K562 (cell line): ENCODE data around the gene MYCBP2. TPM values are rescaled to one million over a fixed set of nuclear protein-coding genes. Genes with fewer than 3 reads are reported as not detected.

Experiments used
- ATAC-seq: fragments of 200-7000 bp; cut with Tn5 transposase; 3 replicates; pipeline ENCODE4 v1.9.1; 2020; ENCODE audit warnings: moderate library complexity
- BruUV-seq: library from RNA; stranded (reverse); fragments of 400-500 nt; replicated peaks from 2 replicates; lab custom pipeline; 2021; lab: Mats Ljungman, UMichigan
- CTCF ChIA-PET: fragments of 300-600 bp; formaldehyde crosslinking; extraction: SDS; loops from one replicate; lab custom pipeline; 2021; ENCODE audit warnings: low intra/inter-chr PET ratio; lab: Yijun Ruan, JAX
- POLR2A ChIA-PET: fragments of 300-600, 350-650 bp; sonication (Branson Sonifier 250); formaldehyde crosslinking; extraction: SDS; loops from one replicate; lab custom pipeline; 2021; ENCODE audit warnings: antibody characterized with exemption, inconsistent platforms; lab: Yijun Ruan, JAX
- DNase-seq, 4 experiments: peaks; one replicate each; pipeline versions ENCODE4 v3.0.0 to v3.0.0-alpha.2; 2011 to 2018; ENCODE audit warnings: low spot score in 3 of 4, mixed read lengths in 3 of 4; ENCODE audit errors: extremely low read depth in 1 of 4
- FAIRE-seq: peaks from 2 replicates; lab custom pipeline; 2011; peaks lifted over from hg19 to GRCh38; lab: Jason Lieb, UNC
- H2AFZ ChIP-seq: 2 replicates; pipeline ENCODE4 v1.6.0; 2011; ENCODE audit warnings: low read depth, low read length, control low read depth, inconsistent platforms
- H3K27ac ChIP-seq: fragments of 200-600 bp; 3 replicates; pipeline ENCODE4 v1.8.0; 2011; ENCODE audit warnings: low read depth, mild to moderate bottlenecking, control low read depth, inconsistent platforms, low read length, moderate library complexity, mixed read lengths; ENCODE audit errors: extremely low read depth
- H3K27me3 ChIP-seq, 2 experiments: fragments of 300-600 bp in 1 of 2; 2 replicates in 1 of 2; 3 replicates in 1 of 2; pipeline versions ENCODE4 v1.6.0 to v1.8.0; 2011; ENCODE audit warnings: inconsistent platforms in 2 of 2, low read length in 2 of 2, mild to moderate bottlenecking in 1 of 2, mixed read lengths in 1 of 2, moderate library complexity in 1 of 2; ENCODE audit not compliant: control insufficient read depth in 2 of 2, insufficient read depth in 2 of 2
- H3K36me3 ChIP-seq: fragments of 300-600 bp; 3 replicates; pipeline ENCODE4 v1.8.0; 2011; ENCODE audit warnings: mild to moderate bottlenecking, low read length, inconsistent platforms; ENCODE audit not compliant: control insufficient read depth, insufficient read depth
- H3K4me1 ChIP-seq, 2 experiments: fragments of 200-600 bp in 1 of 2; replicated peaks in 1 of 2; 2 replicates in 1 of 2; 3 replicates in 1 of 2; pipeline versions ENCODE4 v1.5.1 to v1.8.0; 2011; ENCODE audit warnings: inconsistent platforms in 2 of 2, low read length in 2 of 2, mild to moderate bottlenecking in 1 of 2, mixed read lengths in 1 of 2, moderate library complexity in 1 of 2; ENCODE audit not compliant: control insufficient read depth in 2 of 2, insufficient read depth in 2 of 2
- H3K4me2 ChIP-seq: 2 replicates; pipeline ENCODE4 v1.6.1; 2011; ENCODE audit warnings: low read length, control low read depth, inconsistent platforms, mixed read lengths; ENCODE audit not compliant: insufficient read depth
- H3K4me3 ChIP-seq: fragments of 200-600 bp; sonication (generic), shearing (Covaris generic); 2 replicates; pipeline ENCODE4 v1.5.1; 2016; ENCODE audit warnings: control low read depth, inconsistent platforms
- H3K79me2 ChIP-seq: fragments of 200-600 bp; 3 replicates; pipeline ENCODE4 v1.8.0; 2011; ENCODE audit warnings: low read length, inconsistent platforms; ENCODE audit not compliant: control insufficient read depth, insufficient read depth
- H3K9ac ChIP-seq, 2 experiments: 2 replicates each; pipeline versions ENCODE4 v1.6.0 to v1.6.1; 2011; ENCODE audit warnings: low read depth in 2 of 2, low read length in 2 of 2, control low read depth in 1 of 2, inconsistent platforms in 1 of 2, mild to moderate bottlenecking in 1 of 2, mixed read lengths in 1 of 2; ENCODE audit not compliant: insufficient read depth in 1 of 2
- H3K9me1 ChIP-seq: one replicate; pipeline ENCODE4 v1.6.0; 2011; ENCODE audit warnings: inconsistent platforms, mild to moderate bottlenecking, low read length, moderate library complexity; ENCODE audit not compliant: control insufficient read depth, insufficient read depth
- H3K9me3 ChIP-seq: replicated peaks from 2 replicates; pipeline ENCODE4 v1.5.1; 2011; ENCODE audit warnings: low read depth, low read length, inconsistent platforms; ENCODE audit not compliant: control insufficient read depth, insufficient read depth
- H4K20me1 ChIP-seq: replicated peaks from 2 replicates; pipeline ENCODE4 v1.6.1; 2011; ENCODE audit warnings: low read length, inconsistent platforms, mixed read lengths; ENCODE audit not compliant: control insufficient read depth, insufficient read depth
- COPS2 ChIP-seq: fragments of 450-650 bp; conservative IDR thresholded peaks from 2 replicates; pipeline ENCODE4 v1.6.1; 2016; ENCODE audit warnings: mild to moderate bottlenecking, moderate library complexity
- DACH1 ChIP-seq: fragments of 450-650 bp; IDR thresholded peaks from 2 replicates; pipeline ENCODE4 v1.6.1; 2018; ENCODE audit not compliant: partially characterized antibody
- ETV6 ChIP-seq, 3 experiments: fragments of 150-350 bp in 1 of 3; sonication (generic) in 1 of 3; formaldehyde crosslinking in 1 of 3; IDR thresholded peaks; 2 replicates each; pipeline versions ENCODE4 v1.6.1 to v1.8.0; 2014 to 2022; ENCODE audit warnings: borderline replicate concordance in 2 of 3, low read depth in 2 of 3, antibody characterized with exemption in 1 of 3, low read length in 1 of 3, mild to moderate bottlenecking in 1 of 3, missing genetic modification reagents in 1 of 3
- HNRNPH1 ChIP-seq: fragments of 200-400 bp; formaldehyde crosslinking; optimal IDR thresholded peaks from 2 replicates; pipeline ENCODE3; 2017; ENCODE audit warnings: low read depth, mild to moderate bottlenecking, low read length, moderate library complexity
- HNRNPUL1 ChIP-seq: fragments of 200-400 bp; formaldehyde crosslinking; IDR thresholded peaks from 2 replicates; pipeline ENCODE4 v1.6.1; 2017; ENCODE audit warnings: low read length
- RCOR1 ChIP-seq, 2 experiments: IDR thresholded peaks; 2 replicates each; pipeline ENCODE4 v1.6.1; 2012; ENCODE audit warnings: low read depth in 2 of 2, low read length in 2 of 2, borderline replicate concordance in 1 of 2, improper control_type of control experiment in 1 of 2
- SMARCE1 ChIP-seq: fragments of 450-650 bp; IDR thresholded peaks from 2 replicates; pipeline ENCODE4 v1.7.1; 2016; ENCODE audit warnings: mild to moderate bottlenecking
- SNIP1 ChIP-seq: fragments of 450-650 bp; IDR thresholded peaks from 2 replicates; pipeline ENCODE4 v1.7.1; 2017; ENCODE audit warnings: low read depth, mild to moderate bottlenecking
- SNRNP70 ChIP-seq: fragments of 200-400 bp; formaldehyde crosslinking; optimal IDR thresholded peaks from 2 replicates; pipeline ENCODE3; 2017; ENCODE audit warnings: low read depth, low read length
- TCFL5 ChIP-seq: fragments of 250-450 bp; sonication (Bioruptor Pico); conservative IDR thresholded peaks from 2 replicates; pipeline ENCODE4 v1.6.1; 2021; ENCODE audit warnings: mild to moderate bottlenecking, moderate library complexity, matching md5 sums
- WGBS: fragments of 100-300 bp; shearing (Covaris generic); methylation state at CpG from one replicate; pipeline ENCODE4 v1.1.6; 2016; ENCODE audit warnings: low coverage, mixed read lengths; ENCODE audit not compliant: insufficient coverage; ENCODE audit errors: missing lambda C conversion rate; 5-methylcytosine and 5-hydroxymethylcytosine counted together
- in situ Hi-C: fragments of 300-500 bp; cut with MboI; formaldehyde crosslinking; loops from 4 replicates; pipeline ENCODE4 v1.15.0; 2018; ENCODE audit warnings: inconsistent platforms, mixed read lengths
- intact Hi-C: fragments of 100-400 bp; cut with micrococcal nuclease; formaldehyde crosslinking; loops from 2 replicates; pipeline ENCODE4 v1.14.2; 2022
- polyA plus RNA-seq, 8 experiments: library from polyadenylated mRNA; depleted of rRNA in 4 of 8; stranded (reverse) in 5 of 8; unstranded in 3 of 8; fragments of >200 nt; fragmentation: Nextera tagmentation in 2 of 8; fragmentation: Illumina TruSeq in 1 of 8; extraction: Ambion mirVana in 2 of 8; extraction: Trizol in 1 of 8; gene quantifications; 2 replicates each; pipeline versions ENCODE4 v1.2.1 to v1.2.3, GENCODE V29; 2011 to 2014; ENCODE audit warnings: inconsistent platforms in 1 of 8, missing spikeins in 1 of 8
- total RNA-seq, 7 experiments: library from RNA; depleted of rRNA in 6 of 7; stranded (reverse); fragments of >200 nt in 6 of 7; fragmentation: Illumina TruSeq in 2 of 7; extraction: Trizol in 2 of 7; gene quantifications; 2 replicates each; pipeline versions ENCODE4 v1.2.1 to v1.2.3, GENCODE V29; 2011 to 2021; ENCODE audit warnings: low replicate concordance in 1 of 7

The MYCBP2 gene
- total and polyA plus RNA-seq, 9 of the 15 experiments (the other 6 are each of a cell fraction or from before 2014, with no cell fraction given), result 13.2 to 47.2 (median 28.9) TPM

GRCh38 chr13:77177646-77178045 lies 149.2 kb downstream of the MYCBP2 start:
- POLR2A ChIA-PET, result no interaction called here
- in situ Hi-C loops, result no loop called here
- Histone ChIP-seq H3K9me1 (no peaks in the 10 kb centered on the region), H3K4me3 (no peak overlapping the region), H4K20me1 (no peaks in the 10 kb centered on the region)
- no peak for ATAC-seq
- intact Hi-C loops, result no loop called here
- TF ChIP-seq COPS2 (no peak), HNRNPH1 (no peak), SNRNP70 (no peak), DACH1 (no peak), HNRNPUL1 (no peak), SMARCE1 (no peak), ETV6 (IDR thresholded peaks at IDR 0.05; ENCODE audit: borderline replicate concordance in 1 of 2, low read depth in 2 of 2, low read length in 1 of 2) (no peak), ETV6 (CRISPR knock-in tag; IDR thresholded peaks at IDR 0.05; ENCODE audit: borderline replicate concordance) (no peak), SNIP1 (no peak), RCOR1 (IDR thresholded peaks at IDR 0.05; ENCODE audit: borderline replicate concordance in 1 of 2, low read depth in 2 of 2, low read length in 2 of 2) (no peak), TCFL5 (no peak)
- TF ChIP-seq, all 486 proteins: peak for 0
- H3K9me3 ChIP-seq, result no peaks in the 10 kb centered on the region
- H3K4me1 ChIP-seq, result no peaks in the 10 kb centered on the region
- H3K79me2 ChIP-seq, result no peaks in the 10 kb centered on the region
- no peak overlapping the region for H2AFZ ChIP-seq
- no peak overlapping the region for H3K9ac ChIP-seq
- WGBS, result 94% methylated on average over 2 of the region's 2 CpGs
- CTCF ChIA-PET, result no interaction called here
- H3K36me3 ChIP-seq, result peaks cover 48% of the 10 kb centered on the region; the same call in 1 of the 3 replicates
- DNase-seq (no peak), FAIRE-seq (no peak)
- BruUV-seq, result no TSS peak
- H3K27ac ChIP-seq, result no peak overlapping the region
- H3K27me3 ChIP-seq, result no peaks in the 10 kb centered on the region
- no peak overlapping the region for H3K4me2 ChIP-seq
